ENCODE measurements around the gene NINJ2.
A peak's percentile ranks its signal among the peaks of the same experiment; 100 is the strongest.
"Not testable (repeated sequence)": the region's sequence is repeated elsewhere in the genome, so short reads cannot be mapped to it uniquely, and the experiment has no call there.

NINJ2 gene

DNA sequence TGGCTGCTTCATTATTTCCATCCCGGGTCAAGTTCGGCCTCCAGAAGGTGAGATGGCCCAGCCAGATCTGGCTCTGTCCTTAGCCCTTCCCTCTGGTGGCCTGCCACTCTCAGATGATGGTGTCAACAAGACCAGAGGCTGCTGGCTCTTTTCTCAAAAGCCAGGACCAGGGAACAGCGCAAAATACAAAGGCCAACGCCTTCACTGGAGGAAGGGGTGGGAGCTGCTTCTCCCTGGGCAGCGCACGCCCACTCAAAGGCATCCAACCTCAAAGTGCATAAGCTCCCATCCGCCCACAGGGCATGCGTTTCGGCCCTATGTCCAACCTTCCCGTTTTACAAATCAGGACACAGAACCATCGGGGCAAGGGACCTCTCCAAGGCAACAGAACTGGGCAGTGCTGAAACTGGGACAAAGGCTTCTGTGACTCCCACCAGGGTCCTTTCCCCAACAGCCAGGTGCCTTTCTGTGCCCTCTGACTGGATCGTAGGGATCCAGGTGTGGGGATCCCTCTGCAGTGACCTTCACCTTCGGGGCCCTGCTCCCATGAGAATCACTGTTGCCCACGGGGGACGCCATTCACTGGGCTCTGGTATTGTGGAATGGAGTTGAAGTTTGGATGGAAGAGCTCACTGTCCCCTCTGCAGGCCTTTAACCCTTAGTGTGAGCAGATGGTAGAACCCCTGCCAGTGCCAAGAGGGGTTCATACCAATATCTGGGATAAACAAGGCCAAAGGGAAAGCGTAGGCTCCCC is 76.8 kb downstream of the NINJ2 start:
- H3K27me3 Mint-ChIP-seq = no peaks in the 10 kb centered on the region
- no peaks in the 10 kb centered on the region for H3K36me3 Mint-ChIP-seq
- H3K27ac Mint-ChIP-seq = peak overlapping the region; percentile 83
- no peak overlapping the region for H3K4me3 Mint-ChIP-seq
- DNase-seq (no peak), ATAC-seq (replicated peaks) (no peak)
- no peaks in the 10 kb centered on the region for H3K9me3 Mint-ChIP-seq
- peaks cover 17 to 20% of the 10 kb centered on the region in 2 donors for H3K4me1 Mint-ChIP-seq

DNA sequence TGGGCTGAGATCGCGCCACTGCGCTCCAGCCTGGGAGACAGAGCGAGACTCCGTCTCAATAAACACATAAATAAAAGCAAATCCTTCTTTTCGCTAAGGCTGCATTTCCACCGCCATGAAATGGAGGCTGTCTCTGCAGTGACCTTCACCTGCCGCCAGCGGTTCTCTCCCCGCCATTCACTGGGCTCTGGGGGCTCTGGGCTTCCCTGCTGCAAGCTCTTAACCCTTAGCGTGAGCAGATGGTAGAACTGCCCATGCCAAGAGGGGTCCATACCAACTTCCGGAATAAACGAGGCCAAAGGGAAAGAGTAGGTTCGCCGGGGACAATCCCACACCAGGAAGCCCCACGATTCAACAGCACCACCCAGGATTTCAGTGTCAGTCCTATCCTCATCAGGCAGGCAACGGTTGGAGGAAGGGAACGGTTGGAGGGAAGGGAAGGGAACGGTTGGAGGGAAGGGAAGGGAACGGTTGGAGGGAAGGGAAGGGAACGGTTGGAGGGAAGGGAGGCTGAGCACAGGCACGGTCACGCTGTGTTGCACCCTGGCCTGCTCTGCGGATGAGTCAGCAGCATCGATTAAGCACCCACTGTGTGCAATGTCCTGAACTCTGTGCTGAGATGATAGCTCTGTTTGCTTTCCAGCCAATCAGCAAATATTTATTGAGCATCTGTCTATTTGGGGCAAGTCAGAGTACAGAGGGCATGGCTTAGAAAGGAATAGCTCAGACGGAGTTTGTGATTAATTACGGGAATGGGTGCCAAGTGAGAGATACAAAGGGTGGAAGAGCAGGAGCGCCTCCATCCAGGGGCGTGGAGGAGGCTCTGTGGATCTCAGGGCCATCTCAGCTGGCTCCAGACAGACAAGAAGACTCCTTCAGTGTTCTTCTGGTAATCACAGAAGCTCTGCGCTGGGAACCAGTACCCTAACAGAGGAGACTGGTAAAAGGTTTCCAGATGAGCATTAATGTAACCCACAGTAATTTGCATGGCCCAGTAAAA is 77.9 kb downstream of the NINJ2 start:
- H3K9me3 Mint-ChIP-seq = no peaks in the 10 kb centered on the region
- peaks cover 12 to 14% of the 10 kb centered on the region in 2 donors for H3K4me1 Mint-ChIP-seq
- H3K4me3 Mint-ChIP-seq = no peak overlapping the region
- no peaks in the 10 kb centered on the region for H3K36me3 Mint-ChIP-seq
- ATAC-seq (replicated peaks) = no peak
- no peak for DNase-seq
- H3K27me3 Mint-ChIP-seq = no peaks in the 10 kb centered on the region
- H3K27ac Mint-ChIP-seq = no peak overlapping the region

DNA sequence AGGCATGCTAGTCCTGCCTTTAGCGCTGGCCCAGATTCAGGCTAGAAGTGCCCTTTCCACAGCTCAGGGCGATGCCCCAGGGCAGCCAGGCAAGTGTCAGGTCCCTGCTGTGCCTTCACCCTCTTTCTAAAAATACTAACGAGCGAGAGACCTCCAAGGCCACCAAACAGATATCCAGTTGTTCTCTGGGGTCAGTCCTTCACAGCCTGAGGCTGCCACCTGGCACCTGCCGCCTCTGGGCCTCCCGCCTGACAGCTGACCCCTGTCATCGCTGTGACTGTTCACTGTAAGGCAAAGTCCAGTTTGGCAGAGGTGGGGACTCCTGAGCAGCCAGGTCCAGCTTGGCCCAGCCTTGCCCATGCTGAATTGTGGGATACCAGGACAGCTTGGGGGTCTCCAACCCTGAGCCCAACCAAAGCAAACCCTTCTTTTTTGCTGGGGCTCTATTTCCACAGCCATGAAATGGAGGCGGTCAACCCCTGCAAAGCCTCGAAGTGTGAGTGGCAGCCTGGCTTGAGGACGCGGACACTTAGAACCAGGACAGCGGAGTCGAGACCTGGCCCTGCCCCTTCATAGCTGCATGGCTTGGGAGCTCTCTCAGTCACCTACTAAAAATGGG is 79.9 kb downstream of the NINJ2 start:
- no peak for DNase-seq
- Mint-ChIP-seq H3K36me3 (no peaks in the 10 kb centered on the region), H3K27ac (no peak overlapping the region), H3K4me3 (no peak overlapping the region), H3K27me3 (no peaks in the 10 kb centered on the region), H3K9me3 (no peaks in the 10 kb centered on the region), H3K4me1 (peaks cover 0 to 2% of the 10 kb centered on the region in 2 donors)
- no peak for ATAC-seq (replicated peaks)

DNA sequence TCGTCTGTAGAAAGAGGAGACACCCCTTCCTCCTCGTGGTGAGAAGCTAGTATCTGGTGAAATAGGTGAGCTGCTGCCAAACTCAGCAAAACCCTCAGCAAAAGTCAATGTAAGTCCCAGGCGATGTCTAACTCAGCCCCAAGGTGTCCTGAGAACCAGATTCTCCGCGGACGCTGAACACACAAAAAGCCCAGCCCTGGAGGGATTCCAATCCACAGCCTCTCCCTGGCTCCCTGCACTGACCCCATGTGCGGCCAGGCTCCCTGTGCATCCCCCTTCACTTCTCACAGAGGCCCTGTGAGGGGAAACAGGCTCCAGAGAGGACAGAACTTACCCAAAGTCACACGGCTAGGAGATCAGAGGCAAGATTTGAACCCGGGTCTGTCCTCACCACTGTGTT is 81.5 kb downstream of the NINJ2 start:
- no peak overlapping the region for H3K27ac Mint-ChIP-seq
- H3K4me3 Mint-ChIP-seq = no peak overlapping the region
- no peaks in the 10 kb centered on the region for H3K27me3 Mint-ChIP-seq
- H3K4me1 Mint-ChIP-seq = peaks cover 2% of the 10 kb centered on the region in 2 donors
- DNase-seq (no peak), ATAC-seq (replicated peaks) (no peak)
- H3K9me3 Mint-ChIP-seq = no peaks in the 10 kb centered on the region
- no peaks in the 10 kb centered on the region for H3K36me3 Mint-ChIP-seq

DNA sequence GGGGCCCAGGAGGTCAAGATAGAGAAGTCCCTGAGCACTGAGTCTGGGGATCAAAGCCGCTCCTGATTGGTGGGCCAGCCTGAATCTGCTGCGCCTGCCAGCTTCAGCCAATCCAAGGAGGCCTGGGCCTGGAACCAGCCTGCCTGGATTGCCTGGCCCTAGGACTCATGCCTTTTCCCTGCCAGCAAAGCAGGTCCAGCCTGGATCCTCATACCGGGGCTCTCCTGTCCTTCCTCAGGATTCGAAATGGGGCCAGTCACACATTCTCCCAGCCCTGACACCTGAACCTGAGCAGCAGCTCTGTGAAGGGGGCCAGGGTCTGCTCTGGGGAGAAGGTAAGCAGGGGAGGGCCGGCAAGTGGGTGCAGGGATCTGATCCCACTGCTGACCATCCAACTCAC is 81.9 kb downstream of the NINJ2 start:
- H3K4me1 Mint-ChIP-seq = peaks cover 2 to 6% of the 10 kb centered on the region in 2 donors

DNA sequence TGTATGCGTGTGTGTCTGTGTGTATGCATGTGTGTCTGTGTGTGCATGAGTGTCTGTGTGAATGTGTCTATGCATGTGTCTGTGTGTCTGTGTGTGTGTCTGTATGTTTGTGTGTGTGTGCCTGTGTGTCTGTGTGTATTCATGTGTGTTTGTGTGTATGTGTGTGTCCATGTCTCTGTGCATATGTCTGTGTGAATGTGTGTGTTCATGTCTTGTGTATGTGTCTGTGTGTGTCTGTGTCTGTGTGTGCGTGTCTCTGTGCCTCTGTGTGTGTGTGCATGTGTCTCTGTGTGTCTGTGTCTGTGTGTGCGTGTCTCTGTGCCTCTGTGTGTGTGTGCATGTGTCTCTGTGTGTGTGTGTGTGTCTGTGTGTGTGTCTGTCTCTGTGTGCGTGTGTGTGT is 82.4 kb downstream of the NINJ2 start:
- Mint-ChIP-seq H3K36me3 (no peaks in the 10 kb centered on the region), H3K4me3 (no peak overlapping the region), H3K27me3 (no peaks in the 10 kb centered on the region), H3K4me1 (peaks cover 6 to 11% of the 10 kb centered on the region in 2 donors), H3K27ac (no peak overlapping the region), H3K9me3 (no peaks in the 10 kb centered on the region)
- ATAC-seq (replicated peaks) (no peak), DNase-seq (no peak)

More for the DNA sequence above, 81.9 kb downstream of the NINJ2 start:
- DNase-seq = no peak
- no peak for ATAC-seq (replicated peaks)
- Mint-ChIP-seq H3K27ac (no peak overlapping the region), H3K27me3 (no peaks in the 10 kb centered on the region), H3K4me3 (no peak overlapping the region), H3K9me3 (no peaks in the 10 kb centered on the region), H3K36me3 (no peaks in the 10 kb centered on the region)

DNA sequence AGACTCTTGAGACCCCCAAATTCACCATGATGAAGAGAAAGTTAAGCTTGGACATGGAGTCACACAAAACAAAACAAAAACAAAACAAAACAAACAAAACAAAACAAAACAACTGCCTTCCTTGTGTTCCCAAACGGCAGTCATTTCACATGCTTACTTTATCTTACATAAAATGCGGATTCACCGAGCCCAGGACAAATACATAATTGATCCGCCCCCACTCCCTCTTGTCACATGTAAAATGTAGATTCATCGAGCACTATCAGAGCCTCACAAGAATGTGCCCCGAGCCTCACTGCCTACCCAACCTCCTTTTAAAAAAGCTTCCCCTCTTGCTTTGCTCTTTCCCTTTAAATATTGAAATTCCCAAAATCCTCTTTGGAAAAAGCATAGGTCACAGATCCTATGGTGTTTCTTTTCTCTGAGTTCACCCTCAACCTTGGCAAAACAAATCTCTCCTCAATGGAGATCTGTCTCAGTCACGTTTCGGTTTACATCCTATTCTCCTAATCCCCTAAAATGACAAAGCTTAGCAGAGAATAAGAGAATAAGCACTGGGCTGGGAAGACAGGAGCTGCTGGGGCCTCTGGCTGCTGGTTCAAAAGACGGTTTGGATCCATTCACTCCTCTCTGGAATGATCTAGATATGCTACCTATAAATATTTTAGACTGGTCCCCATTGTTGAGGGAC is 83.7 kb downstream of the NINJ2 start:
- no peak for ATAC-seq (replicated peaks)

DNA sequence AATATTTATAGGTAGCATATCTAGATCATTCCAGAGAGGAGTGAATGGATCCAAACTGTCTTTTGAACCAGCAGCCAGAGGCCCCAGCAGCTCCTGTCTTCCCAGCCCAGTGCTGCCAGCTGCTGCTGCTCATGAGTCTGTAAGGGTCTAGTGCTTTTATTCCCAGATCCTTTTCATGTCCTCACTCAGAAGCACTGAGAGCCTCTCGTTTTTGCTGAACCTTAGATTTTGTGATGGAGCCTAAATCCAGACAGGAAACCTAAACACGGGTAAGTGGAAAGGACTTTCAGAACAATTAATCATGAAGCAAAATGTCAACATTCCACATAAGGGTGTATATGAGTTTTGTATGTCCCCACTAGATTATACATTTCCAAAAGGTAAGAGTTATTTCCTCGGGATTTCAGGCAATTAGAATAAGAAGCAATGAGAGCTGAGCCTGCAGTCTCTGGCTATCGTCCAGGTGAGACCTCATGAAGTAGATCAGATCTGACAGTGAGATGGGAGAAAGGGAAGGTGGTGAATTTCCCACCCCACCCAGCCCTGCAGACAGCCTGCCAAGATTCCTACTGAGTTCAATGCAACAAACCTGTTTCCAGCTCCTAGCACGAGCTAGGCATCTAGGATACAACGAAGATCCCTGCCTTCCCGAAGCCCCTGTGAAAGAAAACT is 84.4 kb downstream of the NINJ2 start:
- H3K36me3 Mint-ChIP-seq = no peaks in the 10 kb centered on the region
- no peaks in the 10 kb centered on the region for H3K9me3 Mint-ChIP-seq
- no peak overlapping the region for H3K4me3 Mint-ChIP-seq
- DNase-seq = no peak
- ATAC-seq (replicated peaks) = no peak
- H3K27ac Mint-ChIP-seq = no peak overlapping the region
- no peaks in the 10 kb centered on the region for H3K27me3 Mint-ChIP-seq
- peaks cover 7 to 12% of the 10 kb centered on the region in 2 donors for H3K4me1 Mint-ChIP-seq

More for the DNA sequence above, 83.7 kb downstream of the NINJ2 start:
- Mint-ChIP-seq H3K9me3 (no peaks in the 10 kb centered on the region), H3K27me3 (no peaks in the 10 kb centered on the region), H3K27ac (no peak overlapping the region), H3K36me3 (no peaks in the 10 kb centered on the region), H3K4me1 (peaks cover 7 to 12% of the 10 kb centered on the region in 2 donors), H3K4me3 (no peak overlapping the region)
- no peak for DNase-seq

DNA sequence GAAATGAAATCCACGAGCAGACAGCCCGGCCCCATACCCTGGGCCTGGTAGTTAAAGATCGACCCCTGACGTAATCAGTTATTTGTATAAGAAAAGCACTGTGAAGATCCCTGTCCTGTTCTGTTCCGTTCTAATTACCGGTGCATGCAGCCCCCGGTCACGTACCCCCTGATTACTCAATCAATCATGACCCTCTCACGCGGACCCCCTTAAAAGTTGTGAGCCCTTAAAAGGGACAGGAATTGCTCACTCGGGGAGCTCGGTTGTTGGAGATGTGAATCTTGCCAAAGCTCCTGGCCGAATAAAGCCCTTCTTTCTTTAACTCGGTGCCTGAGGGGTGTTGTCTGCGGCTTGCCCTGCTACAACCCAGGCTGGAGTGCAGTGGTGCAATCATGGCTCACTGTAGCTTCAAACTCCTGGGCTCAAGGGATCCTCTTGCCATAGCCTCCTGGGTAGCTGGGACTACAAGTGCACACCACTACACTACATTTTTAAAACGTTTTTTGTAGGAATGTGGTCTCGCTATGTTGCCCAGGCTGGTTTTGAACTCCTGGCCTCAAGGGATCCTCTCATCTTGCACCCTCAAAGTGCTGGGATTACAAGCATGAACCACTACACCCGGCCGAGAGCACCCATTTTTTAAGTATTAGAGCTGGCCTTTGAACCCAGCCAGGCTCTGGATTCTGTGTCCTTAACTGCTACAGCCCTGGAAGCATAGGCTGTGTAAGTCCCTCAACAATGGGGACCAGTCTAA is 85.1 kb downstream of the NINJ2 start:
- not testable (repeated sequence) for H3K9me3 Mint-ChIP-seq; H3K27me3 Mint-ChIP-seq; H3K36me3 Mint-ChIP-seq; DNase-seq; H3K27ac Mint-ChIP-seq; H3K4me3 Mint-ChIP-seq; ATAC-seq (replicated peaks)
- peaks cover 7 to 12% of the 10 kb centered on the region in 2 donors for H3K4me1 Mint-ChIP-seq

DNA sequence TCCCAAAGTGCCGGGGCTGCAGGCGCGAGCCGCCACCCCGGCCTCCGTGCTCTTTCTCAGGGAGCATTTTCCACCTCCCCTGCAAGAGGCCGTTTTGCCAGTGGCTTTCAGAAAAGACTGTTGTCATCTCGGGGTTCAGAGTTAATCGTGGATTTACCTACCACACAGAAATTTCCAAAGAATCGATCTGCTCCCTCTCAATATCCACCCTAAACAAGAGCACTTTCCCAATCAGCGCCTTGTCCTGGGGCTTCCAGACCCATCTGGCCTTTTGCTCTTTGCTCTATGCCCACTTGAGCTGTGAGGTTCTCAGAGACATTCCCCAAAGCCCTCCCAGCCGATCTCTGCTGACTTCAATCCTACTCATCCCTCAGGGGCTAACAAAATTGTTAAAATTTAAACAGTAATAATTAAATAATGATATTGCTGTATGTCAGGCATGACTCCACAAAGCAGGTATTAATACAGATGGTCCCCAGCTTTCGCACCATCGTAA is 86.6 kb downstream of the NINJ2 start:
- Mint-ChIP-seq H3K36me3 (no peaks in the 10 kb centered on the region), H3K27me3 (no peaks in the 10 kb centered on the region), H3K4me3 (peak overlapping the region; percentile 71 to 84), H3K4me1 (peaks cover 7 to 12% of the 10 kb centered on the region in 2 donors), H3K9me3 (no peaks in the 10 kb centered on the region), H3K27ac (peak overlapping the region; percentile 76)
- DNase-seq (no peak), ATAC-seq (replicated peaks) (no peak)

DNA sequence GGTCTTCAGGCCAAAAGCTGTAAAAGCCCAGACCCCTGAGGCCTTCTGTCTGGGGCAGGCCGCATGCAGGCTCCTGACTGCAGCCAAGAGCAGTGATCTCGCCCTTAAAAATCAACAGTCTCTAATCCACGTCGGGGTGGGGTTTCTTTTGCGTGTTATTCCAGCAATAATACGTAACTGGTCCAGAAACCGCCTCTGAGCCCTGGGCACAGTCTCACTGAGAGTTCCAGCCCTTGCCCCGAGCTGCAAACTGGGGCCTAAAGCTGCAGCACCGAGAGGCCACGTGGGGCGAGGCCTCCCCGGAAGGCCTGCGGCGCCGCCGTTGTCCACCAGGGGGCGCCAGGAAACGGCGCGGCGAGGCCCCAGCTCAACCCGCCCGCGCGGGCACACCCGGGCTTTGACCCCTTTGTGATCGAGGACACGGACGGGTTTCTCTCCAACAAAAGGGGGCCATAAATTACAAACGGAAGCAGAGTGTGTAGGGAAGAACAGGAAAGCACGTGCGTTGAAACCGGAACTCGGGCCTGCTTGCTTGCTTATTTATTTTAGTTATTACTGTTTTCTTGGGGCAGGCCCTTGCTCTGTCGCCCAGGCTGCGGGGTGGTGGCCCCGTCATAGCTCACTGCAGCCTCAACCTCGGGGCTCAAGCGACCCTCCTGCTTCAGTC is 87.2 kb downstream of the NINJ2 start:
- peak overlapping the region; percentile 71 to 84 for H3K4me3 Mint-ChIP-seq
- ATAC-seq (replicated peaks) (peak; percentile 96 to 98), DNase-seq (peak; percentile 79)
- peaks cover 7 to 12% of the 10 kb centered on the region in 2 donors for H3K4me1 Mint-ChIP-seq
- H3K9me3 Mint-ChIP-seq = no peaks in the 10 kb centered on the region
- H3K27me3 Mint-ChIP-seq = no peaks in the 10 kb centered on the region
- H3K36me3 Mint-ChIP-seq = no peaks in the 10 kb centered on the region
- peak overlapping the region; percentile 63 for H3K27ac Mint-ChIP-seq

DNA sequence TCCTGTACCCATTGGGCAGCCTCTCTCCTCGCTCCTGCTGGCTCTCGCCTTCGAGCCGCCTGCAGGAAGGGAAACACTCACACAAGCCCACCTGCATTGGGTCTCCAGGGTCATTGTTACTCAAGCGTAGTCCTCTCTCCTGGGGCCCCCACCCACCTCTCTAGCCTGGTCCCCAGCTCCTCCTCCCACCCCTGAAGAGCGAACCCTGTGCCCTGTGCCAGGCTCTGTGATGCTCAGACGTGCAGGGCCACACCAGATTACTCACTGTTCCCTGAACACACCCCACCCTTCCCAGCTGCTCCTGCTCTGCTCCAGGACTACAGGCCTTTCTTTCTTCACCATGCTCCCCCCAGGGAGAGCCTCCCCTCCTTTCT is 88.1 kb downstream of the NINJ2 start:
- Mint-ChIP-seq H3K4me1 (peaks cover 7 to 12% of the 10 kb centered on the region in 2 donors), H3K27ac (peak overlapping the region; percentile 32), H3K9me3 (no peaks in the 10 kb centered on the region), H3K4me3 (no peak overlapping the region), H3K36me3 (no peaks in the 10 kb centered on the region), H3K27me3 (no peaks in the 10 kb centered on the region)
- ATAC-seq (replicated peaks) (no peak), DNase-seq (no peak)

Data from stimulated activated naive B cell treated with anti-CD40 and anti-IgM and Interleukin-4, amounts not matched to agents 10 μg/mL and 1 μg/mL and 100 μg/mL, for 72 hours (primary cell).